Uterus (tissue), 4 donors: ENCODE data around the gene STX1B. TPM values are rescaled to one million over a fixed set of nuclear protein-coding genes. Genes with fewer than 3 reads are reported as not detected.

Experiments
- DNase-seq, 2 donors: peaks; one replicate each; pipeline ENCODE4 v3.0.0-alpha.2; 2019 to 2020
- H3K27ac ChIP-seq, 2 donors: fragments of 200-600 bp; sonication (generic); 1 replicate in 1 of 2; 2 replicates in 1 of 2; pipeline ENCODE4 v1.5.1; 2016 to 2018
- H3K27me3 ChIP-seq, 2 donors: fragments of 200-600 bp; sonication (generic); one replicate each; pipeline ENCODE4 v1.5.1; 2018 to 2019; ENCODE audit warnings: control low read depth in 1 of 2
- H3K36me3 ChIP-seq, 2 donors: fragments of 200-600 bp; sonication (generic); one replicate each; pipeline ENCODE4 v1.5.1; 2019; ENCODE audit warnings: control low read depth in 1 of 2
- H3K4me1 ChIP-seq, 2 donors: fragments of 200-600 bp; sonication (generic); one replicate each; pipeline ENCODE4 v1.5.1; 2018 to 2019; ENCODE audit warnings: control low read depth in 1 of 2
- H3K4me3 ChIP-seq, 2 donors: fragments of 200-600 bp; sonication (generic); 1 replicate in 1 of 2; 2 replicates in 1 of 2; pipeline ENCODE4 v1.5.1; 2018 to 2019; ENCODE audit warnings: mild to moderate bottlenecking in 1 of 2
- H3K9me3 ChIP-seq, 2 donors: fragments of 200-600 bp; sonication (generic); one replicate each; pipeline ENCODE4 v1.5.1; 2019; ENCODE audit warnings: control low read depth in 1 of 2
- POLR2A ChIP-seq, 2 donors: fragments of 450-650 bp; IDR thresholded peaks; one replicate each; pipeline ENCODE4 v1.6.1; 2016; ENCODE audit warnings: antibody characterized with exemption in 2 of 2, mild to moderate bottlenecking in 1 of 2, moderate library complexity in 1 of 2
- intact Hi-C: fragments of 100-400 bp; cut with DNase I; formaldehyde crosslinking; loops from one replicate; pipeline ENCODE4 v1.15.1; 2023; ENCODE audit warnings: low total_unique reads
- total RNA-seq, 4 donors: library from RNA; depleted of rRNA in 3 of 4; stranded (reverse); fragments of >200 nt in 3 of 4; gene quantifications; one replicate each; pipeline versions ENCODE4 v1.1.0 to v1.2.4, GENCODE V29; 2014 to 2023
- TF ChIP-seq, protein P1 (sequence below), 4 experiments: fragments of 200-600 bp in 2 of 4; fragments of 450-650 bp in 2 of 4; sonication (generic) in 2 of 4; IDR thresholded peaks; one replicate each; pipeline ENCODE4 v1.5.1; 2016 to 2019; ENCODE audit warnings: antibody characterized with exemption in 4 of 4, mild to moderate bottlenecking in 2 of 4, moderate library complexity in 1 of 4
- donor health status: DM: yes; HTN: yes; CAD: no.

STX1B gene
- total RNA-seq, 4 donors from 2014 or later, result 0.88 to 2.6 (median 2.5) TPM

DNA sequence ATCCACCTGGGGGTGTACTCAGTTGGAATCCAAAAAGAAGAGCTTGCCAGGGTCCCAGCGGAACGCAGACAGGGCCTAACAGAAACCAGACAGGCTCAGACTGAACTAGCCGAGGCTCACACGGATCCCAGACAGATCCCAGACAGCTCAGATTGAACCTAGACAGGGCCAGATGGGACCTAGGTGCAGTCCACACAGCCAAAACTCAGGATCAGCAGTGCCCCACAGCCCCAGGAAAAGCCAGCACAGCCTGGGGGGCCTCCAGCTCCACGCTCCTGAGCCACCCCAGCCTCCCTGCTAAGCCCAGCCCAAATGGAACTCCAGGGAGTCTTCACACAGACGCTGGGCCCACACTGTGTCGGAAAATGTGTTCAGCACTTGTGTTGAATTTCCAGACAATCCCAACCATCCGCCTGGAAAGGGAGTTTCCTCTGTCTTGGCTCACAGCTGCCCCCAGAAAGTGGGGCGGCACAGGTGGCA, 7.5 kb downstream of the STX1B start:
- no peak overlapping the region for H3K27ac ChIP-seq

DNA sequence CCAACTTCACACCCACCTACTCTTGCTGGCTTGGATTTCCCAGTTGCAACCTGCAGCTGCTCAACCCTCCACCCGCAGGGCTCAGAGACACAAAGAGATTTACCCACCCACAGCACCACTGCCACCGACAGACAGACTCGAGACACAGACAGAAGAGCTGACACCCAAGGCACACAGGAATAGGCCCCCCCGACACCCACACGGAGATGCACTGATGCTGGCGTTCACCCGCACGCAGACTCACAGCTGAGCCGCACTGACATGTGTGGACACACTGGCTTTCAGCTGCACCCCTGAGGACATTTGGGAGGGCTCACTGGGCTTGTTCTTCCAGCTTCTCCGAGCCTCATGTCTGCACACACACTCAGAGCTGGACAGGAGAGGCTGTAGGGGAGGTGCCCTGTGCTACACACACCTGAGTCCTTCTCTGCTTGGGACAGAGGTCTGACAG, 8.2 kb downstream of the STX1B start:
- Histone ChIP-seq H3K4me1 (no peaks in the 10 kb centered on the region), H3K9me3 (no peaks in the 10 kb centered on the region), H3K27me3 (no peaks in the 10 kb centered on the region), H3K36me3 (no peaks in the 10 kb centered on the region), H3K27ac (no peak overlapping the region), H3K4me3 (no peak overlapping the region)
- intact Hi-C loops, result no loop called here
- TF ChIP-seq, protein P1, sequence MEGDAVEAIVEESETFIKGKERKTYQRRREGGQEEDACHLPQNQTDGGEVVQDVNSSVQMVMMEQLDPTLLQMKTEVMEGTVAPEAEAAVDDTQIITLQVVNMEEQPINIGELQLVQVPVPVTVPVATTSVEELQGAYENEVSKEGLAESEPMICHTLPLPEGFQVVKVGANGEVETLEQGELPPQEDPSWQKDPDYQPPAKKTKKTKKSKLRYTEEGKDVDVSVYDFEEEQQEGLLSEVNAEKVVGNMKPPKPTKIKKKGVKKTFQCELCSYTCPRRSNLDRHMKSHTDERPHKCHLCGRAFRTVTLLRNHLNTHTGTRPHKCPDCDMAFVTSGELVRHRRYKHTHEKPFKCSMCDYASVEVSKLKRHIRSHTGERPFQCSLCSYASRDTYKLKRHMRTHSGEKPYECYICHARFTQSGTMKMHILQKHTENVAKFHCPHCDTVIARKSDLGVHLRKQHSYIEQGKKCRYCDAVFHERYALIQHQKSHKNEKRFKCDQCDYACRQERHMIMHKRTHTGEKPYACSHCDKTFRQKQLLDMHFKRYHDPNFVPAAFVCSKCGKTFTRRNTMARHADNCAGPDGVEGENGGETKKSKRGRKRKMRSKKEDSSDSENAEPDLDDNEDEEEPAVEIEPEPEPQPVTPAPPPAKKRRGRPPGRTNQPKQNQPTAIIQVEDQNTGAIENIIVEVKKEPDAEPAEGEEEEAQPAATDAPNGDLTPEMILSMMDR (IDR thresholded peaks at IDR 0.05), result no peak
- no peak for TF ChIP-seq POLR2A (IDR thresholded peaks at IDR 0.05)
- no peak for DNase-seq

More for the DNA sequence above, 7.5 kb downstream of the STX1B start:
- no peaks in the 10 kb centered on the region for H3K36me3 ChIP-seq
- H3K4me3 ChIP-seq, result no peak overlapping the region
- no peak for DNase-seq
- no peak for TF ChIP-seq POLR2A (IDR thresholded peaks at IDR 0.05)
- TF ChIP-seq, protein P1 (IDR thresholded peaks at IDR 0.05), result no peak
- H3K27me3 ChIP-seq, result no peaks in the 10 kb centered on the region
- no peaks in the 10 kb centered on the region for H3K4me1 ChIP-seq
- no peaks in the 10 kb centered on the region for H3K9me3 ChIP-seq
- intact Hi-C loops, result no loop called here

- intact Hi-C loops, result no loop called here
- Histone ChIP-seq H3K36me3 (no peaks in the 10 kb centered on the region), H3K27me3 (no peaks in the 10 kb centered on the region), H3K9me3 (no peaks in the 10 kb centered on the region), H3K27ac (no peak overlapping the region), H3K4me1 (no peaks in the 10 kb centered on the region), H3K4me3 (no peak overlapping the region)
- TF ChIP-seq, protein P1 (IDR thresholded peaks at IDR 0.05), result no peak
- TF ChIP-seq POLR2A (IDR thresholded peaks at IDR 0.05), result no peak
- DNase-seq, result no peak
Observed at GRCh38 chr16:31001507-31002249, 8.8 kb downstream of the STX1B start.

DNA sequence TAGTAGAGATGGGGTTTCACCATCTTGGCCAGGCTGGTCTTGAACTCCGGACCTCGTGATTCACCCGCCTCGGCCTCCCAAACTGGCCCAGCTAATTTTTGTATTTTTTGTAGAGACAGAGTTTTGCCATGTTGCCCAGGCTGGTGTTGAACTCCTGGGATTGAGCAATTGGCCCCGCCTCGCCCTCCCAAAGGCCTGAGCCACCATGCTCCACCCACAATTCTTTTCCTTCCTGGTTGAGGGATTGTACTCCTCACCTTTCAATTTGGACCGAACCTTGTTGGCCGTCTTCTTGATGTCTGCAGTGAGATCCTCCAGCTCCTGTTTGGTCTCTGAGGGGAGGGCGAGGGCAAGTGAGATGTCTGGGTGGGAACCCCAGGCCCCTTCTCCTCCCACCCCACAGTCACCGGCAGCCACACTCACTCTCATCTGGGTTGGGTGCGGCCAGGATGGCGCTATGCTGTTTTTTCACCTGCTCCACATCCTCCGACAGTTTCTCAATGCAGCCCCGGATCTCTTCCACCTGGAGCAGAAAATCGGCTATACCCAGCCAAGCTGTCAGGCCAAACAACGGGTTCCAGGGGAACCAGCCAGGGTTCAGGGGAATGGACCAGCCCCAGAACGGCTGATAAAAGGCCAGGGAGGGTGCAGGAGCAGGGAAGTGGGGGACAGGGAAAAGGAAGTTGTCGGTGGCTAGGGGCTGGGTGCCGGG, 9.6 kb downstream of the STX1B start:
- TF ChIP-seq POLR2A (IDR thresholded peaks at IDR 0.05), result no peak
- TF ChIP-seq, protein P1 (IDR thresholded peaks at IDR 0.05), result no peak
- H3K4me3 ChIP-seq, result no peak overlapping the region
- intact Hi-C loops, result no loop called here
- DNase-seq, result no peak
- no peak overlapping the region for H3K27ac ChIP-seq
- no peaks in the 10 kb centered on the region for H3K4me1 ChIP-seq
- no peaks in the 10 kb centered on the region for H3K9me3 ChIP-seq
- no peaks in the 10 kb centered on the region for H3K36me3 ChIP-seq
- H3K27me3 ChIP-seq, result no peaks in the 10 kb centered on the region
